Naive thymus-derived CD8-positive, alpha-beta T cell (primary cell): Measurements from ENCODE around the gene CALML3. TPM values are rescaled to one million over a fixed set of nuclear protein-coding genes. Genes with fewer than 3 reads are reported as not detected.
"Not testable (repeated sequence)": the region's sequence is repeated elsewhere in the genome, so short reads cannot be mapped to it uniquely, and the experiment has no call there.

Experiments used
- ATAC-seq, 2 donors: fragments of 150-1000 bp; cut with Tn5 transposase in 1 of 2; sonication (Bioruptor Pico), chemical (Tn5 transposase) in 1 of 2; 1 replicate in 1 of 2; 2 replicates in 1 of 2; pipeline ENCODE4 v1.10.0; 2021; ENCODE audit warnings: mild to moderate bottlenecking in 2 of 2, moderate library complexity in 2 of 2
- POLR2A ChIA-PET: fragments of 350-600 bp; sonication (Branson Sonifier 250); formaldehyde crosslinking; loops from one replicate; lab custom pipeline; 2021; ENCODE audit warnings: antibody characterized with exemption; lab: Charles Lee
- DNase-seq, 10 donors: peaks; one replicate each; pipeline versions ENCODE4 v3.0.0 to v3.0.0-alpha.2; 2020 to 2022
- H3K27ac Mint-ChIP-seq, 10 donors: one replicate each; pipeline ENCODE4 v1.8.0; 2020 to 2022; ENCODE audit warnings: mild to moderate bottlenecking in 10 of 10, mixed read lengths in 10 of 10, moderate library complexity in 4 of 10, inconsistent platforms in 1 of 10
- H3K27me3 Mint-ChIP-seq, 5 donors: one replicate each; pipeline ENCODE4 v1.8.0; 2021 to 2022; ENCODE audit warnings: mixed read lengths in 5 of 5
- H3K36me3 Mint-ChIP-seq, 3 donors: one replicate each; pipeline ENCODE4 v1.8.0; 2020 to 2022; ENCODE audit warnings: mixed read lengths in 3 of 3, mild to moderate bottlenecking in 2 of 3, inconsistent platforms in 1 of 3
- H3K4me1 Mint-ChIP-seq, 4 donors: one replicate each; pipeline ENCODE4 v1.8.0; 2021 to 2022; ENCODE audit warnings: mixed read lengths in 4 of 4
- H3K4me3 Mint-ChIP-seq, 10 donors: one replicate each; pipeline ENCODE4 v1.8.0; 2020 to 2022; ENCODE audit warnings: mild to moderate bottlenecking in 10 of 10, mixed read lengths in 10 of 10, moderate library complexity in 6 of 10, inconsistent platforms in 1 of 10
- H3K9me3 Mint-ChIP-seq, 9 donors: one replicate each; pipeline ENCODE4 v1.8.0; 2020 to 2022; ENCODE audit warnings: mixed read lengths in 9 of 9, mild to moderate bottlenecking in 3 of 9, inconsistent platforms in 1 of 9, moderate library complexity in 1 of 9
- polyA plus RNA-seq, 3 donors: library from polyadenylated mRNA; unstranded; fragments of 300-500 nt; fragmentation: Illumina TruSeq; gene quantifications; one replicate each; pipeline ENCODE4 v1.2.3, GENCODE V29; 2021
- total RNA-seq, 8 experiments: library from RNA in 2 of 8; stranded (reverse) in 2 of 8; gene quantifications; one replicate each; pipeline ENCODE4 v1.2.3 and lab custom pipeline; 2021 to 2026

CALML3 gene
- total and polyA plus RNA-seq, 5 experiments from 2014 or later = not detected

DNA sequence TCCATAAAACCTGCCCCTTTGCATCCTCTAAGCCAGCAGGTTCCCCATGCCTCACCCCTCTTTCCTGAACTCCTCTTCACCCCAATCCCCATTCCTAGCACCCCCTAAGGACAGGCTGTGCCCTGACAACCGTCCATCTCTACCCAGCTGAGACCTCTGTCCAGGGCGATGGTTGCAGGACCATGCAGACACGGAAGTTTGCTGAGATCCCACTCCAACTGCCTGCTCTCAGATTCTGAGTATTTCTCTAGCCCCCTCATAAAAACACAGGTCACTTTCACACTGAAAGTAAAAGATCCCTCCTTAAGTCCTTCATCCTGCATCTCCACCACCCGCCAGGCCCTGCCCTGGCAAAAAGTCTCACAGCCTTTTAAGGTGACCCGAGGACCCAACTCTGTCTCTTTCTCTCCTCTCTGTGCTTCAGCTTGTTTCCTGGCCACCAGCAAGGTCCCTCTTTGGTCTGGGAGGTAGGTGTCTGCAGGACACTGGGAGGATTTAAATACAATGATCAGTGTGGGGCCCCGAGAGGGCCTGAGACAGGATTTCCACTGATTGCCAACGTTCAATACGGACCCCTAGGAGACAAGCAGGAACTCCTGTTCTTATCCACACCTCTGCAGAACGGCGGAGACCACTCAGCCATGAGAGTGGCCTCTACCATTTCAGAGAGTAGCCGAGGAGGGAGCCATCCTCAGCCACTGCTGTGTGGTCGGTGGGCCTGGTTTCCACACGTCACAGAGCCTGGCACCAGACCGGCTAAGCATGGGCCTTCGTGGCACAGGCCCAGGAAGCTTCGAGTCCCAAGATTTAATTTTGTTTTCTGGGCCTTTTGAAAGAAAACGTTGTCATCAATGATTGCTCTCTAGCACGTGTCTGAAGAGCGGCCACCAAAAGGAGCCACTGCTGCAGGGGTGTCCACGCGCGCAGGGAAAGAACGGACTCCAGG, 27.9 kb downstream of the CALML3 start:
- no peak for DNase-seq
- POLR2A ChIA-PET = interaction anchor here (0.8 to 1.2 kb wide), 2 partner anchors 11 to 71 kb away, joined by 3 to 7 read pairs; no protein-coding TSS in a partner anchor
- Mint-ChIP-seq H3K27ac (peak overlapping the region; percentile 31 to 94 (median 80)), H3K36me3 (no peaks in the 10 kb centered on the region), H3K9me3 (no peaks in the 10 kb centered on the region), H3K4me3 (peak overlapping the region in 8 of 10 donors; percentile 29 to 78 (median 70)), H3K27me3 (no peaks in the 10 kb centered on the region), H3K4me1 (peaks cover 18 to 42% (median 30%) of the 10 kb centered on the region in 4 donors)
- no peak for ATAC-seq

DNA sequence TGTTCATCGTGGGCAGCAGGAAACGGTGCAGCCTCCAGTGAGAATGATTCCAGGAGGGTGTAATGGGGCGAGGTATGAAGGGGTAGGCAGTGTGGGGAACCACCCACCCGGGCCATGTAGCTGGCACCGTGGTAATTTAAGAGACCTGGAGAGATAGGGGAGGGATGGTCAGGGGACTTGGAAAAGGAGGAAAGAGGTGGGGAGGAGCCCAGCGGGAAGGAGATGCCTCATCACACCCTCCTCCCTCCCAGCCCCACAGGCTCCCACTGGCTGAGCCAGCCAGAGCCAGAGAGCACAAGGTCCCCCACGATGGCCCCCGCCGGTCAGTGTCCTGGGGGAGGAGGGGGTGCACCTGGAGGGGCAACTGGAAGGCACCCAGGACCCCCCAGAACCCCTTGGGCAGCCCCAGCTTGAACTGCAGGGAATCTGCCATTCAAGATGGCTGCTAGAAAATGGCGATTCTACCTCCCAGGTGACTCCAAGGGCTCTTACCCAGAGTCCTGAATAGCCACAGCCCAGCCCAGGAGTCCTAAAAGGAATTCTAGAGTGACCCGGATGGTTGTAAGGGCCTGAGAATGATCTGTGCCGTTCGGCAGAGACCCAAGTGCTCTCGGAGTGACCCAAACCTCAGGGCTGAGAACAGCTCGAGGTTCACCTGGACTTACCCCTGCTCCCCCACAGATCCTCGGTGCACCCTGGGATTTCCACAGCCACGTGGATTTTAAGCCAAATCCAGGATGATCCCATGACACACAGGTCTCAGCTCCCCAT, 28.8 kb downstream of the CALML3 start:
- Mint-ChIP-seq H3K27ac (peak overlapping the region in 7 of 10 donors; percentile 6 to 94 (median 76)), H3K36me3 (no peaks in the 10 kb centered on the region), H3K9me3 (no peaks in the 10 kb centered on the region), H3K4me3 (peak overlapping the region in 1 of 10 donors; percentile 78), H3K4me1 (peaks cover 18 to 42% (median 30%) of the 10 kb centered on the region in 4 donors), H3K27me3 (no peaks in the 10 kb centered on the region)
- POLR2A ChIA-PET = no interaction called here
- no peak for ATAC-seq
- no peak for DNase-seq

DNA sequence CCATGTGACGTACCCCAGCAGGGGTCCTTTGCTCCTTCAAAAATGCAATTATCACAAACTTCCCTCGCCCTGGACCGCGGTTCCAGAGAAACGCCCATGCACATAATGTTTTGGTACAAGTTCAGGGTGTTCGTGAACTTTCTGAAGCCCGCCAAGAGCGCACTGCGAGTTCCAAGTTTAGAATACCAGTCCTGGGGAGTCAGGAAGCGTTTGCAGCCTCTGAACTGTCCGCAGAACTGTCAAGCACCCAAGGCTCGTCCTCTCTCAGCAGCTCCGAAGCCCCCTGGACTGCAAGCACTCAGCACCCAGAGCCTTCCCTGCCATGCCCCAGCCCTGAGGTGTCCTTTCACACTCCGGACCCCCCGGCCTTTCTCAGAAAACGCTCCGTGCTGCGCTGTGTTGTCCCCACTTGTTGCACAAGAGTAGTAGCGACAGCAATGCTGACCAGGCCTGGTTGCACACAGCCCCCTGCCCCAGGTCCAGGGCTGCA, 30.3 kb downstream of the CALML3 start:
- ATAC-seq (no peak), DNase-seq (peak in 1 of 10 donors; percentile 44)
- Mint-ChIP-seq H3K36me3 (no peaks in the 10 kb centered on the region), H3K4me1 (peaks cover 19 to 41% (median 29%) of the 10 kb centered on the region in 4 donors), H3K27ac (no peak overlapping the region), H3K4me3 (no peak overlapping the region), H3K9me3 (no peaks in the 10 kb centered on the region), H3K27me3 (no peaks in the 10 kb centered on the region)
- POLR2A ChIA-PET = interaction anchor here (0.6 kb wide), 1 partner anchor 1856 kb away, joined by 6 read pairs; the partner anchor contains the start of gene SFMBT2

DNA sequence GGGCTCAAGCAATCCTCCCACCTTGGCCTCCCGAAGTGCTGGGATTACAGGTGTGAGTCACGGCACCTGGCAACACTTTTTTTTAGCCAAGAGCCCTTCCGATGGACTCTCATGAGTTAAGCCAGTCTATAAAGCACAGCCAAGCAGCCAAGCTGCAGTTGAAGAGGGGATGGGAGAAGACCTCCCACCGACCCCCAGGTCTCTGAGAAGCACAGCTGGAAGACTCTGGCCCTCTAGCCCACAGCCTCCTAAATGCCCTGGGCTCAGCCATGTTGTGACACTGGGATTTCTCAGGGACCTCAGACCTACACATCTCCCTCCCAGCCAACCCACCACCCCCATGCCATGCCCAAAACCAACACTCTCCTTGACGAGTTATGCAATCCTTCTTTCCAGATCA, 31.1 kb downstream of the CALML3 start:
- ATAC-seq (no peak), DNase-seq (no peak)
- H3K36me3 Mint-ChIP-seq = no peaks in the 10 kb centered on the region
- H3K4me1 Mint-ChIP-seq = peaks cover 16 to 34% (median 27%) of the 10 kb centered on the region in 4 donors
- POLR2A ChIA-PET = interaction anchor here (1.5 kb wide), 1 partner anchor 9 kb away, joined by 7 read pairs; no protein-coding TSS in a partner anchor
- no peaks in the 10 kb centered on the region for H3K27me3 Mint-ChIP-seq
- no peak overlapping the region for H3K4me3 Mint-ChIP-seq
- H3K9me3 Mint-ChIP-seq = no peaks in the 10 kb centered on the region
- H3K27ac Mint-ChIP-seq = no peak overlapping the region

DNA sequence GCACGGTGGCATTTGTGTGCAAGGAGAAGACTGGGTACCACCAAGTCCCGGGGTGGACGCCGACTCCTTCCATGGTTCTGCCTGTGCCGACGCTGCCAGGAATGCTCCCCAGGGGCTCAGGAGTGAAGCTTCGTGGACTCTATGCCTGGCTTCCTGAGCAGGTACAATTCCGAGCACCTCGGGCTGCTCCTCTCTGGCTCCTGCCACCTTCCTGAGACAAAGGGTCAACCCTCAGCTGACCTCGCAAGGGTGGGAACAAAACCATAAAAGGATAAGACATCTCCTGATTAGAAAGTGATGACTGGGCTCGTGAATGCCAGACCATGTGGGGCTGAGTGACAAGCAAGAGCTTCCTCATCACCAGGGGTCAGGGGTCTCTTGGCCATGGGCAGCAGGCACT, 31.8 kb downstream of the CALML3 start:
- H3K4me1 Mint-ChIP-seq = peaks cover 14 to 27% (median 22%) of the 10 kb centered on the region in 4 donors
- H3K27ac Mint-ChIP-seq = no peak overlapping the region
- H3K27me3 Mint-ChIP-seq = no peaks in the 10 kb centered on the region
- H3K36me3 Mint-ChIP-seq = no peaks in the 10 kb centered on the region
- DNase-seq (no peak), ATAC-seq (no peak)
- POLR2A ChIA-PET = interaction anchor here (1.5 kb wide), 1 partner anchor 9 kb away, joined by 7 read pairs; no protein-coding TSS in a partner anchor
- no peak overlapping the region for H3K4me3 Mint-ChIP-seq
- H3K9me3 Mint-ChIP-seq = no peaks in the 10 kb centered on the region

DNA sequence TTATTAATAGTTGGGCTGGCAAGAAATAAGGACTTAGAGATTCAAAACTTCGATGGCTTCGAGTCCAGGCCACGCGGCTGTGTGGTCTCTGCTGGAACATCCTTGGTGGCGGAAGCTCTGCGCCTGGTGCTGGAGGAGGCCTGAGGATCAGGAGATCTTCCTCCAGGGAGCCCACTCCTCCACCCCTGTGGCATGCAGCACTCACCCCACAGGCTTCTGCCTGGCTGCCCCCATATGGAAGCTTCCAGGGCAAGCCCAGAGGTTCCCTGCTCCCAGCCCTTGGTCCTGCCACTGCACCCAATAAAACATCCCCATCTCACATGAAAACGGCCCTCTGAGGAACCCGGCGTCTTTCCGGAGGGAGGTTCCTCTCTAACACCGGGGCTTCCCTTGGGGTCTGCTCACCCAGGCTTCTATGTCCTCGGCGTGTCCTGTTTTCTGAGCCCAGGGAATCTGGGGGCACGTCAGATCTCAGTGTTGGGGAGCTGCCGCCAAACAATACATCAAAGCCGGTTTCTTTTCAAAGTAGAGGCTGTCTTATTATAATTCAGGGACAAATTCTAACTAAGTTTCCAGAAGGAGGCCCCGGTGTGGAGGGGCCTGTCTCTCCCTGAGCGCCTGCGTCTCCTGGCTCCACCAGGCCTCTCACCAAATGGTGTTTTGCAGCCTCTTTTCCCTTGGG, 32.4 kb downstream of the CALML3 start:
- Mint-ChIP-seq H3K36me3 (no peaks in the 10 kb centered on the region), H3K9me3 (no peaks in the 10 kb centered on the region), H3K4me1 (peaks cover 9 to 21% (median 17%) of the 10 kb centered on the region in 4 donors), H3K27me3 (no peaks in the 10 kb centered on the region), H3K4me3 (no peak overlapping the region), H3K27ac (peak overlapping the region in 1 of 10 donors; percentile 48)
- no peak for ATAC-seq
- no peak for DNase-seq
- POLR2A ChIA-PET = interaction anchor here (1.5 kb wide), 1 partner anchor 8 kb away, joined by 7 read pairs; no protein-coding TSS in a partner anchor

DNA sequence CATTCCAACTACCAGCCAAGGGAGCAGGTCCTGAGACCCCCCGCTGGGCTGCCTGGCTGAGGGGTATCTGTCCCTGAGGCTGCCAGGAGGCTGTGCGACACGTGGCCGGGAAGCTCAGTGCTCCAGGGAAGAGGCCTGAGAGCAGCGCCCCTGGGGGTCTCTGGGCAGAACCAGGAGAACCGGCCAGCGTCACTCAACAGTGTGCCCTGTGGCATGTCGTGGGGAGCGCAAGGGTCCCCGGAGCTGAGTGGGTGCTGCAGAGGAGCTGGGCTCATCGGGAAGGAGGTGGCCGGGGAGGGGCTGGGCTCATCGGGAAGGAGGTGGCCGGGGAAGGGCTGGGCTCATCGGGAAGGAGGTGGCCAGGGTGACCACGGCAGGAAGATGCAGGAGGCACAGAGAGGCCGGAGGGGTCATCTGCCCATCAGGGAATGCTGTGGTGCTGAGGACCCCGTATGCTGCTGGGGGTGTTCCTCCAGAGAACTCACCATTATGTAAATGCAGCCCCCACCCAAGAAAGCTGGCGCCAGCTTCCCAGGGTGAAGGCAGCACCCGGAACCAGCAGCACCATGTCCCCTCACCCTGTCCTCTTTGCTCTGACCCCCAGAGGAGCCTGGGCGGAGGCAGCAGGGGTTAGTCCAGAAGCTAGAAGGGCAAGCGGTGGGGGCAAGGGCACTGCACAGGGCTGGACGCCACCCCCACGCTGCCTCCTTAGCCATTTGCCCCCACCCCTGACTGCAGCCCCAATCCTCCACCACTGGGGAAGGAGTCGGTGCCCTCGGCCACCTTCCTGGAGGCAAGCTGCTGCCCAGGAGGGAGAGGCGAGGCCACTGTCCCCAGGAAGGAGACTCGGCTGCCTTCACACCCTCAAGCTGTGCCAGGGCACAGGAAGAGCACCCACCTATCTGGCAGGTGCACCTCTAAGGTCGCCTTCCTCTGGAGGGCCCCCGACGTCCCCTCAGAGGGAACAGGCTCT, 33.3 kb downstream of the CALML3 start:
- POLR2A ChIA-PET = no interaction called here
- H3K4me1 Mint-ChIP-seq = peaks cover 1 to 12% (median 8%) of the 10 kb centered on the region in 4 donors

DNA sequence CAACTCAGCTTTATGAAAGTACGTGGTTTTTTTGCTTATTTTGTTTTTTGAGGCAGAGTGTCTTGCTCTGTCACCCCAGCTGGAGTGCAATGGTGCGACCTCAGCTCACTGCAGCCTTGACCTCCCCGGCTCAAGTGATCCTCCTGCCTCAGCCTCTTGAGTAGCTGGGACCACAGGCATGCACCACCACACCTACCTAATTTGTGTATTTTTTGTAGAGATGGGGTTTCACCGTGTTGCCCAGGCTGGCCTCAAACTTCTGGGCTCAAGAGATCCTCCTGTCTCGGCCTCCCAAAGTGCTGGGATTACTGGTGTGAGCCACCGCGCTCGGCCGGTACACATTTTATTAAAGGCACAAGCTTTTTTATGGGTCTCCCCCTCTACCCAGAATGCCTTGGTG, 34.3 kb downstream of the CALML3 start:
- DNase-seq, H3K4me3 Mint-ChIP-seq, H3K9me3 Mint-ChIP-seq, H3K27ac Mint-ChIP-seq, ATAC-seq, POLR2A ChIA-PET, H3K36me3 Mint-ChIP-seq, H3K27me3 Mint-ChIP-seq: not testable (repeated sequence)
- peaks cover 3 to 13% (median 6%) of the 10 kb centered on the region in 4 donors for H3K4me1 Mint-ChIP-seq

More for the DNA sequence above, 33.3 kb downstream of the CALML3 start:
- H3K9me3 Mint-ChIP-seq = no peaks in the 10 kb centered on the region
- H3K27ac Mint-ChIP-seq = no peak overlapping the region
- ATAC-seq = no peak
- DNase-seq = no peak
- no peak overlapping the region for H3K4me3 Mint-ChIP-seq
- no peaks in the 10 kb centered on the region for H3K36me3 Mint-ChIP-seq
- peaks cover 0 to 3% (median 0%) of the 10 kb centered on the region in 5 donors for H3K27me3 Mint-ChIP-seq

DNA sequence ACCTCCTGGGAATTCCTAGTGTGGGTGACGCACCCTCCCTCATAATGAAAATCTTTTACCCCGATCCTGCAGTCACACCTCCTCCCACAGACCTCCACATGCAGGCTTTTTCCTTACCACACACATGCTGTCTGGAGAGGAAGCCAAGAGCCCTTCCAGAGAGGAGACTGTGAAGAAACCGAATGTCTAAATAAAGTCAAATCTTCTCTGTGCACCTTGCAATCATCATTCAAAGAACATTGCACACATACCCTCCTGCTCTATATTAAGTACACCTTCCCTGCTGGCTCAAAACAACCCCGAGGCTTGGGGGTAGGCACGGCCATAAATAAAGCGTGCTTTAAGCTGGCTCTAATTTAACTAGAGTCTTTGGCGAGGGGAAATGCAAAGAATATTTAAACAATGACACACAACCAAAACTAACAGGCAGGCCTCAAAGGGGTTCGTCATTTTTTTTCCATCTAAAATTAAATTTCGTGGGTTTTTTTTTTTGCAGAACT, 34.9 kb downstream of the CALML3 start:
- ATAC-seq = no peak
- Mint-ChIP-seq H3K36me3 (no peaks in the 10 kb centered on the region), H3K4me1 (peaks cover 9 to 15% (median 11%) of the 10 kb centered on the region in 4 donors), H3K9me3 (no peaks in the 10 kb centered on the region), H3K27me3 (peaks cover 0 to 3% (median 0%) of the 10 kb centered on the region in 5 donors), H3K4me3 (no peak overlapping the region), H3K27ac (peak overlapping the region in 1 of 10 donors; percentile 37)
- POLR2A ChIA-PET = no interaction called here
- DNase-seq = no peak

DNA sequence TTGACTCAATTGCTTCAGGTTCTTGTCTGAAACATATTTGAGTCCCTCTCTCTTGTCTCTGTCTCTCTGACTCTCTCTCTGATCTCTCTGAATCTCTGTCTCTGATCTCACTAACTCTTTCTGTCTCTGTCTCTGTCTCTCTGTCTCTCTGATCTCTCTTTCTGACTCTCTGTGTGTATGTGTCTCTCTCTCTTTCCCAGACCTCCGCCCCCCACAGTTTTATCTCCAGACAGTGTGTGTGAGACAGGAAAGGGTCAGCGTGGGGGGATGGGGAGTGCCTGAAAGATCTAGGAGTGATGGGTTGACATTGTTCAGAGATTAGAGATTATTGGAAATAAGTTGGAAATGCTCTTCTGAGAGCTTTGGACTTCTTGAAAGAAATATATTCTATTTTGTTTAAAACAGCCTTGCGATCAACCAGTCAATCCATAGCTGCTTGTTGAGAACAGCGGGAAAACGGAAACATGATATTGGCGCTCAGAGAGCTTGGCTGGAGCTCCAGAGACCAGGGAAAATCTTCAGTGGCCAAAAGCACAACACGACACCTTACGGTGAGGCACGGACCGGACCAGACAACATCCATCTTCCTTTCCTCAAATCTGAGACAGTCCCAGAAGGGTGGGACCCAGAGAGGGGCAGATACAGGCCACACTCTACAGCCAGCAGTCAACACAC, 35.5 kb downstream of the CALML3 start:
- Mint-ChIP-seq H3K27me3 (peaks cover 0 to 3% (median 0%) of the 10 kb centered on the region in 5 donors), H3K36me3 (no peaks in the 10 kb centered on the region), H3K27ac (peak overlapping the region in 1 of 10 donors; percentile 4), H3K9me3 (no peaks in the 10 kb centered on the region), H3K4me3 (no peak overlapping the region), H3K4me1 (peaks cover 13 to 17% (median 15%) of the 10 kb centered on the region in 4 donors)
- DNase-seq (no peak), ATAC-seq (no peak)
- POLR2A ChIA-PET = no interaction called here
